ENCODE data around the gene PSMB8. TPM values are rescaled to one million over a fixed set of nuclear protein-coding genes. Genes with fewer than 3 reads are reported as not detected.

Gene PSMB8
- total and polyA plus RNA-seq, 8 donors, result 7.4 to 40.2 (median 20.5) TPM

DNA sequence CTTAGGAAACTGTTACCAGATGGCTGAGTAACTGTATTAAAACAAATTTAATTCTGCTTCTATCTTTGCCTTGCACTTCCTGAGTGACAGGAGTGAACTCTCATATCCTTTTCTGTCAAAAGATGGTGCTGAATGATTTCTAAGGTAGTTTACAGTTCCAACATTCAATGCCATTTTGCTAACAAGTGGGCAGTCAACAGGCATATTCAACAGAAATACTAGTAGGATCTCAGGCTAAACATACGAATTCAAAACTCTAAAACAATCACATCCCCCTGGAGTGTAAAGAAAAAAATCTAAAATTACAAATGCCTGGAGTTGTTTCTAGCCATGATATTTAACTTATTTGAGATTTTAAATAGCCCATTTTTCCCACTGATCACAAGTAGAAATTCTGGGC, 16.8 kb upstream of the PSMB8 start:
- no peak overlapping the region for H3K4me3 ChIP-seq
- no peaks in the 10 kb centered on the region for H3K9me3 ChIP-seq
- peak overlapping the region in 3 of 4 donors; percentile 28 to 50 (median 46) for H3K27ac ChIP-seq
- TF ChIP-seq, protein P1, sequence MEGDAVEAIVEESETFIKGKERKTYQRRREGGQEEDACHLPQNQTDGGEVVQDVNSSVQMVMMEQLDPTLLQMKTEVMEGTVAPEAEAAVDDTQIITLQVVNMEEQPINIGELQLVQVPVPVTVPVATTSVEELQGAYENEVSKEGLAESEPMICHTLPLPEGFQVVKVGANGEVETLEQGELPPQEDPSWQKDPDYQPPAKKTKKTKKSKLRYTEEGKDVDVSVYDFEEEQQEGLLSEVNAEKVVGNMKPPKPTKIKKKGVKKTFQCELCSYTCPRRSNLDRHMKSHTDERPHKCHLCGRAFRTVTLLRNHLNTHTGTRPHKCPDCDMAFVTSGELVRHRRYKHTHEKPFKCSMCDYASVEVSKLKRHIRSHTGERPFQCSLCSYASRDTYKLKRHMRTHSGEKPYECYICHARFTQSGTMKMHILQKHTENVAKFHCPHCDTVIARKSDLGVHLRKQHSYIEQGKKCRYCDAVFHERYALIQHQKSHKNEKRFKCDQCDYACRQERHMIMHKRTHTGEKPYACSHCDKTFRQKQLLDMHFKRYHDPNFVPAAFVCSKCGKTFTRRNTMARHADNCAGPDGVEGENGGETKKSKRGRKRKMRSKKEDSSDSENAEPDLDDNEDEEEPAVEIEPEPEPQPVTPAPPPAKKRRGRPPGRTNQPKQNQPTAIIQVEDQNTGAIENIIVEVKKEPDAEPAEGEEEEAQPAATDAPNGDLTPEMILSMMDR (IDR thresholded peaks at IDR 0.05), result no peak
- peaks cover 0 to 5% (median 3%) of the 10 kb centered on the region in 3 donors for H3K4me1 ChIP-seq
- FAIRE-seq, result no peak
- no peaks in the 10 kb centered on the region for H3K36me3 ChIP-seq
- DNase-seq, result no peak
- 70 to 74% methylated on average over 1 of the region's 1 CpG for WGBS, 2 donors
- H3K27me3 ChIP-seq, result no peaks in the 10 kb centered on the region
- intact Hi-C loops (cut with DNase I), result loop anchor here in 1 of 3 donors (5.0 kb wide), 1 partner anchor 33 kb away; no protein-coding TSS in a partner anchor
- ATAC-seq, result no peak

DNA sequence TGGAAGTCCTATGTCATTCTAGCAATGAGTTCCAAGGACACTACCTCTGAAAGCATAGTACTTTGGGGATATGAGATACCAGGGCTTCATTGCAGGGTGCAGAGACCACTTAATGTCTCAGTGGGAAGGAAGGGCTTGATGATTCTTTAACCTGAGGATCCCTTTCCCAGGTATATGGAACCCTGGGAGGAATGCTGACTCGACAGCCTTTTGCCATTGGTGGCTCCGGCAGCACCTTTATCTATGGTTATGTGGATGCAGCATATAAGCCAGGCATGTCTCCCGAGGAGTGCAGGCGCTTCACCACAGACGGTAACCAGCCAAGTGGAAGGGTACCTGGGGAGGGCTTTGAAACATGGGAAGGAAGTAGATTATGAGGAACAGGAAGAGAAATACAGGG, 14.3 kb upstream of the PSMB8 start:
- Histone ChIP-seq H3K9me3 (no peaks in the 10 kb centered on the region), H3K27ac (no peak overlapping the region), H3K4me1 (peaks cover 0 to 5% (median 3%) of the 10 kb centered on the region in 3 donors), H3K27me3 (no peaks in the 10 kb centered on the region), H3K4me3 (no peak overlapping the region), H3K36me3 (no peaks in the 10 kb centered on the region)
- WGBS, 2 donors, result 78 to 86% methylated on average over 5 of the region's 5 CpGs
- DNase-seq, result no peak
- intact Hi-C loops (cut with DNase I), result no loop called here
- TF ChIP-seq, protein P1 (IDR thresholded peaks at IDR 0.05), result no peak
- ATAC-seq, result no peak
- FAIRE-seq, result no peak

DNA sequence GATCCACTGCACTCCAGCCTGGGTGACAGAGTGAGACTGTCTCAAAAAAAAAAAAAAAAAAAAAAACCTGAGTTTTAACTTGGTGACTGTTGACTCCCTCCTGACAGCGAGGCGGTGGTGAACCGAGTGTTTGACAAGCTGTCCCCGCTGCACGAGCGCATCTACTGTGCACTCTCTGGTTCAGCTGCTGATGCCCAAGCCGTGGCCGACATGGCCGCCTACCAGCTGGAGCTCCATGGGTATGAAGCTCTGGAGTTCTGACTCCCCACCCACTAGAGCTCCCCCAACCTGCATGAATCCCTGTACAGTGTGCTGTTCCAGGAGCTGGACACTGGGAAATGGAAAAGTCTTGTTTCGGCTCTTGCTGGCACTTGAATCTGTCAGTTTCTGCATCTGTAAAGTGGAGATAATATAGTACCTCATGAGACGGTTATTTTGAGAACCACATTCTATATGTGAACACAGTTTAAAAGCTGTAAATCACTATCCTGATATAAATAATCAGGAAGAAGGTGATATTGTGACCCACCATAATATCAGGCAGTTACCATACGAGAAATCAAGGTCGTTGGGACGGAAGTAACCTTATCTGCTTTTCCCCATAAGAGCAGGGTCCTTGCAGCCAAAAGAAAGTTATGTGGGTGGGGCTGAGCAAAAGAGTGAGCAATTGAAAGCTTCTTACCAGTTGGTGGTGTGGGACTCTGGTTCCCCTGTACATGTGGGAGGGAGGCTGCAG, 13.5 kb upstream of the PSMB8 start:
- H3K4me3 ChIP-seq, result no peak overlapping the region
- DNase-seq, result no peak
- no peaks in the 10 kb centered on the region for H3K9me3 ChIP-seq
- H3K36me3 ChIP-seq, result no peaks in the 10 kb centered on the region
- FAIRE-seq, result no peak
- H3K4me1 ChIP-seq, result peaks cover 0 to 7% (median 3%) of the 10 kb centered on the region in 3 donors
- no peak overlapping the region for H3K27ac ChIP-seq
- intact Hi-C loops (cut with DNase I), result no loop called here
- WGBS, 2 donors, result 67 to 68% methylated on average over 14 of the region's 14 CpGs
- ATAC-seq, result no peak
- TF ChIP-seq, protein P1 (IDR thresholded peaks at IDR 0.05), result no peak
- no peaks in the 10 kb centered on the region for H3K27me3 ChIP-seq

DNA sequence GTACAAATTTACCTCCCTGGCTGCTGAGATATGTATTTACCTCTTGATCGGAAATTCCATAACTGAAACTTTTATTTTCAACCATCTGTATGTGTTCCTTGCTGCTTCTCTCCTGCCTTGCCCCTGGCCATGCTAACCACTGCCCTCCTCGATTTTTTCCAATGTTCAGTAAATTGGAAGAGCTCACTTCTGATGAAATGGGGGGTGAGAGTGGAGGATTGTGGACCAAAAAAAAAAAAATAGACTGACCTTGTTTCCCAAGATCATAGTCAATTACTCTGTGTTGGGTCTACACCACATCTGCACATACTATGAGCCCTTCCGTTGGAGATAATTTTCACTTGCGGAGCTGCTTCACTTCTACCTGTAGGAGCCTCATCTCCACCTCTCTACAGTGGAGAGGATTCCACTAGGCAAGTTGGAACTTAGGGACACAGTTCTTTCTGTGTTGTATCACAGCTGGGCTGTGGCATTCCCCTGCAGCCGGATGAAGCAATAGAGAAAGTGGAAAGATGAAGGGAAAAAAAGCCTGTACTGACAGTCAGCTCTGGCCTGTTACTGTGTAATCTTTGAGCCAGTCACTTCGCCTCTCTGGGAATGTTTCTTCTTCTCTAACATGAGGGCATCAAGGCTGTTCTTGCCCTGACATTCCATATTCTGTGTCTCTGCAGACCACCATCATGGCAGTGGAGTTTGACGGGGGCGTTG, 11.8 kb upstream of the PSMB8 start:
- TF ChIP-seq, protein P1 (IDR thresholded peaks at IDR 0.05), result no peak
- FAIRE-seq, result no peak
- intact Hi-C loops (cut with DNase I), result no loop called here
- Histone ChIP-seq H3K36me3 (no peaks in the 10 kb centered on the region), H3K9me3 (no peaks in the 10 kb centered on the region), H3K4me3 (no peak overlapping the region), H3K27me3 (no peaks in the 10 kb centered on the region), H3K4me1 (peaks cover 0 to 10% (median 0%) of the 10 kb centered on the region in 3 donors), H3K27ac (no peak overlapping the region)
- 71 to 81% methylated on average over 8 of the region's 8 CpGs for WGBS, 2 donors
- ATAC-seq, result no peak
- no peak for DNase-seq
